HepG2 (cell line): ENCODE measurements around the gene ADIPOR2. TPM values are rescaled to one million over a fixed set of nuclear protein-coding genes. Genes with fewer than 3 reads are reported as not detected.
A peak's percentile ranks its signal among the peaks of the same experiment; 100 is the strongest.

Experiments
- ATAC-seq: fragments of 200-7000 bp; cut with Tn5 transposase; 3 replicates; pipeline ENCODE4 v1.9.1; 2020; ENCODE audit warnings: mild to moderate bottlenecking, moderate library complexity
- BruUV-seq: library from RNA; stranded (reverse); fragments of 400-500 nt; replicated peaks from 2 replicates; lab custom pipeline; 2021; lab: Mats Ljungman, UMichigan
- CTCF ChIA-PET: fragments of 300-600 bp; formaldehyde crosslinking; extraction: SDS; loops from one replicate; lab custom pipeline; 2021; ENCODE audit warnings: low total read pairs, inconsistent platforms, low intra/inter-chr PET ratio; lab: Yijun Ruan, JAX
- POLR2A ChIA-PET: fragments of 350-600 bp; sonication (Branson Sonifier 250); formaldehyde crosslinking; loops from one replicate; lab custom pipeline; 2020; ENCODE audit warnings: antibody characterized with exemption, inconsistent platforms; lab: Yijun Ruan, JAX
- DNase-seq: peaks from one replicate; pipeline ENCODE4 v3.0.0-alpha.2; 2015; ENCODE audit warnings: low spot score
- FAIRE-seq: peaks from 3 replicates; lab custom pipeline; 2011; peaks lifted over from hg19 to GRCh38; lab: Jason Lieb, UNC
- H2AFZ ChIP-seq: one replicate; pipeline ENCODE4 v1.6.1; 2011; ENCODE audit warnings: low read length, inconsistent platforms
- H3K27ac ChIP-seq: fragments of 300-600 bp; 3 replicates; pipeline ENCODE4 v1.8.0; 2011; ENCODE audit warnings: mixed run types, mild to moderate bottlenecking, mixed read lengths, low read length, inconsistent platforms; ENCODE audit not compliant: insufficient read depth; ENCODE audit errors: extremely low read length
- H3K27me3 ChIP-seq, 2 experiments: fragments of 200-600 bp in 1 of 2; 2 replicates in 1 of 2; 3 replicates in 1 of 2; pipeline versions ENCODE4 v1.6.0 to v1.8.0; 2011; ENCODE audit warnings: low read length in 2 of 2, mild to moderate bottlenecking in 2 of 2, moderate library complexity in 2 of 2, inconsistent platforms in 1 of 2; ENCODE audit not compliant: insufficient read depth in 2 of 2, control insufficient read depth in 1 of 2
- H3K36me3 ChIP-seq, 2 experiments: fragments of 200-600 bp in 1 of 2; replicated peaks in 1 of 2; 2 replicates in 1 of 2; 3 replicates in 1 of 2; pipeline versions ENCODE4 v1.5.1 to v1.8.0; 2011; ENCODE audit warnings: low read length in 2 of 2, inconsistent platforms in 1 of 2; ENCODE audit not compliant: insufficient read depth in 2 of 2, control insufficient read depth in 1 of 2
- H3K4me1 ChIP-seq: 2 replicates; pipeline ENCODE4 v1.5.1; 2012; ENCODE audit warnings: low read length, inconsistent platforms; ENCODE audit not compliant: insufficient read depth
- H3K4me2 ChIP-seq: 2 replicates; pipeline ENCODE4 v1.6.0; 2011; ENCODE audit warnings: low read depth, low read length, inconsistent platforms
- H3K4me3 ChIP-seq, 3 experiments: fragments of 200-600 bp in 1 of 3; sonication (generic), shearing (Covaris generic) in 1 of 3; replicated peaks in 1 of 3; 2 replicates each; pipeline ENCODE4 v1.5.1; 2011 to 2016; ENCODE audit warnings: low read length in 3 of 3, inconsistent platforms in 2 of 3, low read depth in 2 of 3, mild to moderate bottlenecking in 2 of 3, control low read depth in 1 of 3, mixed read lengths in 1 of 3; ENCODE audit not compliant: insufficient read depth in 1 of 3
- H3K79me2 ChIP-seq: one replicate; pipeline ENCODE4 v1.6.1; 2011; ENCODE audit warnings: low read length, inconsistent platforms; ENCODE audit not compliant: insufficient read depth
- H3K9ac ChIP-seq: 2 replicates; pipeline ENCODE4 v1.6.0; 2011; ENCODE audit warnings: mild to moderate bottlenecking, low read depth, low read length, inconsistent platforms; ENCODE audit not compliant: insufficient read depth
- H3K9me3 ChIP-seq: 2 replicates; pipeline ENCODE4 v1.5.1; 2012; ENCODE audit warnings: mild to moderate bottlenecking, low read length
- H4K20me1 ChIP-seq: 2 replicates; pipeline ENCODE4 v1.6.0; 2011; ENCODE audit warnings: inconsistent platforms, mild to moderate bottlenecking, low read length, moderate library complexity; ENCODE audit not compliant: insufficient read depth
- DPF2 ChIP-seq: sonication (generic); formaldehyde crosslinking; IDR thresholded peaks from 2 replicates; pipeline ENCODE4 v1.4.0; 2020; ENCODE audit warnings: mild to moderate bottlenecking, low read depth, missing genetic modification reagents, borderline replicate concordance
- KDM5B ChIP-seq: sonication (generic); formaldehyde crosslinking; IDR thresholded peaks from 2 replicates; pipeline ENCODE4 v1.4.0; 2020; ENCODE audit warnings: missing genetic modification reagents, mild to moderate bottlenecking, borderline replicate concordance
- MYC ChIP-seq: sonication (generic); formaldehyde crosslinking; IDR thresholded peaks from 2 replicates; pipeline ENCODE4 v1.9.0; 2021; ENCODE audit warnings: missing genetic modification reagents, borderline replicate concordance
- ZMYM4 ChIP-seq: sonication (generic); formaldehyde crosslinking; IDR thresholded peaks from 2 replicates; pipeline ENCODE4 v1.8.1; 2023; ENCODE audit warnings: mild to moderate bottlenecking, missing genetic modification reagents
- ZNF747 ChIP-seq: sonication (generic); formaldehyde crosslinking; IDR thresholded peaks from 2 replicates; pipeline ENCODE4 v1.8.1; 2023; ENCODE audit warnings: missing genetic modification reagents, mild to moderate bottlenecking, borderline replicate concordance
- ZNF773 ChIP-seq: sonication (generic); formaldehyde crosslinking; IDR thresholded peaks from 2 replicates; pipeline ENCODE4 v1.4.0; 2020; ENCODE audit warnings: missing genetic modification reagents, borderline replicate concordance
- ZZZ3 ChIP-seq: sonication (generic); formaldehyde crosslinking; IDR thresholded peaks from 2 replicates; pipeline ENCODE4 v1.4.0; 2020; ENCODE audit warnings: missing genetic modification reagents, mild to moderate bottlenecking, borderline replicate concordance
- WGBS: methylation state at CpG from one replicate; pipeline ENCODE4 v1.1.6; 2017; ENCODE audit warnings: low lambda C conversion rate; 5-methylcytosine and 5-hydroxymethylcytosine counted together
- in situ Hi-C: cut with HindIII; loops from 2 replicates; pipeline ENCODE4 v1.10.0; 2017; ENCODE audit warnings: low pct_unique_long_range_greater_than_20kb; ENCODE audit not compliant: extremely low pct_ligation_motif_present
- intact Hi-C: fragments of 100-400 bp; cut with micrococcal nuclease; formaldehyde crosslinking; loops from one replicate; pipeline ENCODE4 v1.10.0; 2022; ENCODE audit not compliant: unreplicated experiment
- polyA plus RNA-seq, 8 experiments: library from polyadenylated mRNA; depleted of rRNA in 3 of 8; stranded (reverse) in 7 of 8; unstranded in 1 of 8; fragments of >200 nt; fragmentation: Illumina TruSeq in 4 of 8; extraction: Trizol in 4 of 8; gene quantifications; 2 replicates each; pipeline versions ENCODE4 v1.2.1 to v1.2.3, GENCODE V29; 2011 to 2016; ENCODE audit warnings: low read depth in 4 of 8, missing spikeins in 1 of 8, mixed read lengths in 1 of 8; ENCODE audit not compliant: insufficient read depth in 1 of 8
- total RNA-seq, 5 experiments: library from RNA; depleted of rRNA; stranded (reverse); fragments of >200 nt; fragmentation: Illumina TruSeq; extraction: Trizol; gene quantifications; 2 replicates each; pipeline ENCODE4 v1.2.3, GENCODE V29; 2016; ENCODE audit warnings: low read depth in 1 of 5
- TF ChIP-seq, protein P1 (sequence below): sonication (generic); formaldehyde crosslinking; IDR thresholded peaks from 2 replicates; pipeline ENCODE4 v1.4.0; 2020; ENCODE audit warnings: low read depth, mild to moderate bottlenecking, missing genetic modification reagents
- TF ChIP-seq, protein P2 (sequence below): sonication (generic); formaldehyde crosslinking; IDR thresholded peaks from 2 replicates; pipeline ENCODE4 v1.4.0; 2020; ENCODE audit warnings: missing genetic modification reagents, borderline replicate concordance
- TF ChIP-seq, protein P3 (sequence below): sonication (generic); formaldehyde crosslinking; IDR thresholded peaks from 2 replicates; pipeline ENCODE4 v1.4.0; 2020; ENCODE audit warnings: missing genetic modification reagents
- TF ChIP-seq, protein P4 (sequence below): sonication (generic); formaldehyde crosslinking; IDR thresholded peaks from 2 replicates; pipeline ENCODE4 v1.5.1; 2020; ENCODE audit warnings: mild to moderate bottlenecking, moderate library complexity, missing genetic modification reagents
- TF ChIP-seq, protein P5 (sequence below): IDR thresholded peaks from 2 replicates; pipeline ENCODE4 v1.6.1; 2012; ENCODE audit warnings: inconsistent platforms
- TF ChIP-seq, protein P6 (sequence below): IDR thresholded peaks from 2 replicates; pipeline ENCODE4 v1.6.1; 2016; ENCODE audit warnings: missing compliant biosample characterization, missing genetic modification reagents, borderline replicate concordance

The ADIPOR2 gene
- total and polyA plus RNA-seq, 2 of the 13 experiments (the other 11 are each of a cell fraction or from before 2014, with no cell fraction given) = 35.2 to 52.2 TPM

DNA sequence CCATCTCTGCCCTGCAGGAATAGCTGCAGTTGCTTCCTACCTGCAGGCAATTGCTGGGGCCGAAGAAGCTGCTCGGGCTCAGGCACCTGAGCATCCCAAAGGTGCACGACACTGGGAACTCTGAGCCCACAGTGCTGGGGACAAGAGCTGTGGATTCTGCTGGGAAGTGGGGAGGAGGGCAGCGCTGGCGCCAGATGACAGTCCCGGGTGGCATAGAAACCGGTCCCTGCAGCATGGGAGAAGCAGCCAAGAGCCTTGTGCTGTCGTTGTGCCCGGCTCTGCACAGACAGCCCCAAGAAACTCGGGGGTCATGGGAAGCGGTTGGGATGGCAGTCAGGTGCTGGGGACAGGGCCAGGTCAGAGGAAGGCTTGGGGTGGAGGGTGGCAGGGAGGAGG lies 130.0 kb downstream of the ADIPOR2 start (continued):
- no peak for TF ChIP-seq ZNF747 (CRISPR knock-in tag)

DNA sequence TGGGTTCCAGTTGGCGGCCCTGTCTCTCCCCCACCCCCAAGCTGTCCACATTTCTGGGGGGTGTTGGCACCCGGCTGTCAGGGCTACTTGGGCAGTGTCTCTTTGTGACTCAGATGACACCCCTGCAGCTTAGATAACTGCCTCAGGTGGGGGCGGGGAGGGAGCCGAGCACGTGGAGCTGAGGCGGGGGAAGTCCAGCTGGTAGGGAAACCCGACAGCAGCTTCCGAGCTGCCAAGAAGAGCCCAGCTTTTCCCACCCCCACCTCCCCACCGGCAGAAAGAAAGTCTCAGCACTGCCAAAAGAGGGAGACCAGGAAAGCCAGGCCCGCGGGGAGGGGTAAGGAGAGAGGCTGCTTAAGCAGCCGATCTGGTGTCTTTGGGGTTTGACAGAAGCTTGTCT lies 130.9 kb downstream of the ADIPOR2 start:
- 6% methylated on average over 6 of the region's 12 CpGs for WGBS
- no TSS peak for BruUV-seq
- Histone ChIP-seq H3K4me3 (peak overlapping the region in 1 of 3 experiments; percentile 28; a peak in 1 of 6 replicates), H3K4me2 (peak overlapping the region; percentile 49; the same call in 1 of the 2 replicates), H3K9ac (no peak overlapping the region), H3K4me1 (peaks cover 59% of the 10 kb centered on the region), H3K36me3 (no peaks in the 10 kb centered on the region), H3K79me2 (no peaks in the 10 kb centered on the region), H2AFZ (peak overlapping the region; percentile 50), H4K20me1 (no peaks in the 10 kb centered on the region), H3K9me3 (no peaks in the 10 kb centered on the region), H3K27me3 (peaks cover 15 to 50% of the 10 kb centered on the region in 2 experiments), H3K27ac (no peak overlapping the region)
- ATAC-seq = no peak
- ChIA-PET CTCF (no interaction called here), POLR2A (interaction anchor here (0.8 to 1.9 kb wide), 2 partner anchors 10 to 18 kb away, joined by 3 to 15 read pairs; no protein-coding TSS in a partner anchor)
- intact Hi-C loops = no loop called here
- no peak for DNase-seq
- no peak for FAIRE-seq
- in situ Hi-C loops = no loop called here
- no peak for TF ChIP-seq ZZZ3 (CRISPR knock-in tag)
- TF ChIP-seq ZMYM4 (CRISPR knock-in tag) = no peak
- no peak for TF ChIP-seq DPF2
- TF ChIP-seq KDM5B (CRISPR knock-in tag) = no peak
- no peak for TF ChIP-seq ZNF773 (CRISPR knock-in tag)
- TF ChIP-seq, protein P1, sequence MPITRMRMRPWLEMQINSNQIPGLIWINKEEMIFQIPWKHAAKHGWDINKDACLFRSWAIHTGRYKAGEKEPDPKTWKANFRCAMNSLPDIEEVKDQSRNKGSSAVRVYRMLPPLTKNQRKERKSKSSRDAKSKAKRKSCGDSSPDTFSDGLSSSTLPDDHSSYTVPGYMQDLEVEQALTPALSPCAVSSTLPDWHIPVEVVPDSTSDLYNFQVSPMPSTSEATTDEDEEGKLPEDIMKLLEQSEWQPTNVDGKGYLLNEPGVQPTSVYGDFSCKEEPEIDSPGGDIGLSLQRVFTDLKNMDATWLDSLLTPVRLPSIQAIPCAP (CRISPR knock-in tag) = no peak
- TF ChIP-seq, protein P2, sequence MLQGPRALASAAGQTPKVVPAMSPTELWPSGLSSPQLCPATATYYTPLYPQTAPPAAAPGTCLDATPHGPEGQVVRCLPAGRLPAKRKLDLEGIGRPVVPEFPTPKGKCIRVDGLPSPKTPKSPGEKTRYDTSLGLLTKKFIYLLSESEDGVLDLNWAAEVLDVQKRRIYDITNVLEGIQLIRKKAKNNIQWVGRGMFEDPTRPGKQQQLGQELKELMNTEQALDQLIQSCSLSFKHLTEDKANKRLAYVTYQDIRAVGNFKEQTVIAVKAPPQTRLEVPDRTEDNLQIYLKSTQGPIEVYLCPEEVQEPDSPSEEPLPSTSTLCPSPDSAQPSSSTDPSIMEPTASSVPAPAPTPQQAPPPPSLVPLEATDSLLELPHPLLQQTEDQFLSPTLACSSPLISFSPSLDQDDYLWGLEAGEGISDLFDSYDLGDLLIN (CRISPR knock-in tag) = no peak
- TF ChIP-seq, protein P3, sequence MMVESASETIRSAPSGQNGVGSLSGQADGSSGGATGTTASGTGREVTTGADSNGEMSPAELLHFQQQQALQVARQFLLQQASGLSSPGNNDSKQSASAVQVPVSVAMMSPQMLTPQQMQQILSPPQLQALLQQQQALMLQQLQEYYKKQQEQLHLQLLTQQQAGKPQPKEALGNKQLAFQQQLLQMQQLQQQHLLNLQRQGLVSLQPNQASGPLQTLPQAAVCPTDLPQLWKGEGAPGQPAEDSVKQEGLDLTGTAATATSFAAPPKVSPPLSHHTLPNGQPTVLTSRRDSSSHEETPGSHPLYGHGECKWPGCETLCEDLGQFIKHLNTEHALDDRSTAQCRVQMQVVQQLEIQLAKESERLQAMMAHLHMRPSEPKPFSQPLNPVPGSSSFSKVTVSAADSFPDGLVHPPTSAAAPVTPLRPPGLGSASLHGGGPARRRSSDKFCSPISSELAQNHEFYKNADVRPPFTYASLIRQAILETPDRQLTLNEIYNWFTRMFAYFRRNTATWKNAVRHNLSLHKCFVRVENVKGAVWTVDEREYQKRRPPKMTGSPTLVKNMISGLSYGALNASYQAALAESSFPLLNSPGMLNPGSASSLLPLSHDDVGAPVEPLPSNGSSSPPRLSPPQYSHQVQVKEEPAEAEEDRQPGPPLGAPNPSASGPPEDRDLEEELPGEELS (CRISPR knock-in tag) = no peak
- TF ChIP-seq MYC = peak; percentile 39; the same call in 1 of the 2 replicates
- TF ChIP-seq, protein P4, sequence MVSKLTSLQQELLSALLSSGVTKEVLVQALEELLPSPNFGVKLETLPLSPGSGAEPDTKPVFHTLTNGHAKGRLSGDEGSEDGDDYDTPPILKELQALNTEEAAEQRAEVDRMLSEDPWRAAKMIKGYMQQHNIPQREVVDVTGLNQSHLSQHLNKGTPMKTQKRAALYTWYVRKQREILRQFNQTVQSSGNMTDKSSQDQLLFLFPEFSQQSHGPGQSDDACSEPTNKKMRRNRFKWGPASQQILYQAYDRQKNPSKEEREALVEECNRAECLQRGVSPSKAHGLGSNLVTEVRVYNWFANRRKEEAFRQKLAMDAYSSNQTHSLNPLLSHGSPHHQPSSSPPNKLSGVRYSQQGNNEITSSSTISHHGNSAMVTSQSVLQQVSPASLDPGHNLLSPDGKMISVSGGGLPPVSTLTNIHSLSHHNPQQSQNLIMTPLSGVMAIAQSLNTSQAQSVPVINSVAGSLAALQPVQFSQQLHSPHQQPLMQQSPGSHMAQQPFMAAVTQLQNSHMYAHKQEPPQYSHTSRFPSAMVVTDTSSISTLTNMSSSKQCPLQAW (CRISPR knock-in tag) = peak; percentile 37; the same call in 1 of the 2 replicates
- TF ChIP-seq, protein P5, sequence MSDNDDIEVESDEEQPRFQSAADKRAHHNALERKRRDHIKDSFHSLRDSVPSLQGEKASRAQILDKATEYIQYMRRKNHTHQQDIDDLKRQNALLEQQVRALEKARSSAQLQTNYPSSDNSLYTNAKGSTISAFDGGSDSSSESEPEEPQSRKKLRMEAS = 0 out of 2 replicates have a peak, but pooled peaks have one; percentile 61
- TF ChIP-seq, protein P6, sequence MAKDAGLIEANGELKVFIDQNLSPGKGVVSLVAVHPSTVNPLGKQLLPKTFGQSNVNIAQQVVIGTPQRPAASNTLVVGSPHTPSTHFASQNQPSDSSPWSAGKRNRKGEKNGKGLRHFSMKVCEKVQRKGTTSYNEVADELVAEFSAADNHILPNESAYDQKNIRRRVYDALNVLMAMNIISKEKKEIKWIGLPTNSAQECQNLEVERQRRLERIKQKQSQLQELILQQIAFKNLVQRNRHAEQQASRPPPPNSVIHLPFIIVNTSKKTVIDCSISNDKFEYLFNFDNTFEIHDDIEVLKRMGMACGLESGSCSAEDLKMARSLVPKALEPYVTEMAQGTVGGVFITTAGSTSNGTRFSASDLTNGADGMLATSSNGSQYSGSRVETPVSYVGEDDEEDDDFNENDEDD (CRISPR knock-in tag) = no peak
